ENCODE measurements around the gene ABI1. TPM values are rescaled to one million over a fixed set of nuclear protein-coding genes. Genes with fewer than 3 reads are reported as not detected.

ABI1 gene
- total and polyA plus RNA-seq, 4 donors = 10.7 to 18.3 (median 14.3) TPM

DNA sequence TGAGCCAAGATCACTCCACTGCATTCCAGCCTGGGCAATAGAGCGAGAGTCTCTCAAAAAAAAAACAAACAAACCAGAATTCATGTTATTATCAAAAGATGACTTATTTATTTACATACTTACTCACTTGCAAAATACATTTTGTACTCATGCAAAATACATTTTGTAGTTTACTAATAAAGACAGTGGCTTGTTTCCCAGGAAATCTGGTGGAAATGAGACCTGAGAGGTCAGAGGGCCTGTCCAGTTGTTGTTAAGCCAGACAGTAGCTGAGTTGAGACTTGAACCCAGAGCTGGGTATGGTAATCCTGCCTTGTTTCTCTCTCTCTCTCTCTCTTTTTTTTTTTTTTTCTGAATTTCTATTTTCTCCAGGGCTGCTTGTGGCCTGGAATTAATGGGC, 133.8 kb downstream of the ABI1 start:
- Histone ChIP-seq H3K27ac (ENCODE audit: low read depth in 1 of 2, low read length in 2 of 2) (no peak overlapping the region), H3K4me1 (ENCODE audit: control insufficient read depth in 4 of 4, insufficient read depth in 4 of 4, low read length in 3 of 4) (no peaks in the 10 kb centered on the region), H3K36me3 (ENCODE audit: control insufficient read depth in 4 of 4, insufficient read depth in 3 of 4, low read depth in 1 of 4, low read length in 3 of 4) (peaks cover 0 to 18% (median 10%) of the 10 kb centered on the region in 4 donors), H3K27me3 (ENCODE audit: control insufficient read depth in 4 of 4, insufficient read depth in 4 of 4, low read length in 3 of 4) (no peaks in the 10 kb centered on the region), H3K9me3 (ENCODE audit: control insufficient read depth in 4 of 4, low read length in 3 of 4) (no peaks in the 10 kb centered on the region), H3K9ac (ENCODE audit: low read depth in 1 of 2, low read length in 2 of 2) (no peak overlapping the region), H3K4me3 (ENCODE audit: low read depth in 1 of 3, low read length in 3 of 3) (no peak overlapping the region)
- WGBS = 98% methylated on average over 1 of the region's 1 CpG
- TF ChIP-seq, protein P1, sequence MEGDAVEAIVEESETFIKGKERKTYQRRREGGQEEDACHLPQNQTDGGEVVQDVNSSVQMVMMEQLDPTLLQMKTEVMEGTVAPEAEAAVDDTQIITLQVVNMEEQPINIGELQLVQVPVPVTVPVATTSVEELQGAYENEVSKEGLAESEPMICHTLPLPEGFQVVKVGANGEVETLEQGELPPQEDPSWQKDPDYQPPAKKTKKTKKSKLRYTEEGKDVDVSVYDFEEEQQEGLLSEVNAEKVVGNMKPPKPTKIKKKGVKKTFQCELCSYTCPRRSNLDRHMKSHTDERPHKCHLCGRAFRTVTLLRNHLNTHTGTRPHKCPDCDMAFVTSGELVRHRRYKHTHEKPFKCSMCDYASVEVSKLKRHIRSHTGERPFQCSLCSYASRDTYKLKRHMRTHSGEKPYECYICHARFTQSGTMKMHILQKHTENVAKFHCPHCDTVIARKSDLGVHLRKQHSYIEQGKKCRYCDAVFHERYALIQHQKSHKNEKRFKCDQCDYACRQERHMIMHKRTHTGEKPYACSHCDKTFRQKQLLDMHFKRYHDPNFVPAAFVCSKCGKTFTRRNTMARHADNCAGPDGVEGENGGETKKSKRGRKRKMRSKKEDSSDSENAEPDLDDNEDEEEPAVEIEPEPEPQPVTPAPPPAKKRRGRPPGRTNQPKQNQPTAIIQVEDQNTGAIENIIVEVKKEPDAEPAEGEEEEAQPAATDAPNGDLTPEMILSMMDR (IDR thresholded peaks at IDR 0.05; ENCODE audit: low read depth, low read length, missing input control) = no peak
- TF ChIP-seq FOXA1 (IDR thresholded peaks at IDR 0.05) = no peak
- TF ChIP-seq, protein P2, sequence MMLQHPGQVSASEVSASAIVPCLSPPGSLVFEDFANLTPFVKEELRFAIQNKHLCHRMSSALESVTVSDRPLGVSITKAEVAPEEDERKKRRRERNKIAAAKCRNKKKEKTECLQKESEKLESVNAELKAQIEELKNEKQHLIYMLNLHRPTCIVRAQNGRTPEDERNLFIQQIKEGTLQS (IDR thresholded peaks at IDR 0.05) = no peak
- TF ChIP-seq YY1 (IDR thresholded peaks at IDR 0.05) = no peak
- TF ChIP-seq HNF4G (IDR thresholded peaks at IDR 0.05) = no peak
- TF ChIP-seq SP1 (IDR thresholded peaks at IDR 0.05) = no peak
- no peak for TF ChIP-seq JUND (IDR thresholded peaks at IDR 0.05)
- no peak for TF ChIP-seq GABPA (IDR thresholded peaks at IDR 0.05 in 1 of 2, conservative IDR thresholded peaks at IDR 0.05 in 1 of 2)
- TF ChIP-seq, protein P3, sequence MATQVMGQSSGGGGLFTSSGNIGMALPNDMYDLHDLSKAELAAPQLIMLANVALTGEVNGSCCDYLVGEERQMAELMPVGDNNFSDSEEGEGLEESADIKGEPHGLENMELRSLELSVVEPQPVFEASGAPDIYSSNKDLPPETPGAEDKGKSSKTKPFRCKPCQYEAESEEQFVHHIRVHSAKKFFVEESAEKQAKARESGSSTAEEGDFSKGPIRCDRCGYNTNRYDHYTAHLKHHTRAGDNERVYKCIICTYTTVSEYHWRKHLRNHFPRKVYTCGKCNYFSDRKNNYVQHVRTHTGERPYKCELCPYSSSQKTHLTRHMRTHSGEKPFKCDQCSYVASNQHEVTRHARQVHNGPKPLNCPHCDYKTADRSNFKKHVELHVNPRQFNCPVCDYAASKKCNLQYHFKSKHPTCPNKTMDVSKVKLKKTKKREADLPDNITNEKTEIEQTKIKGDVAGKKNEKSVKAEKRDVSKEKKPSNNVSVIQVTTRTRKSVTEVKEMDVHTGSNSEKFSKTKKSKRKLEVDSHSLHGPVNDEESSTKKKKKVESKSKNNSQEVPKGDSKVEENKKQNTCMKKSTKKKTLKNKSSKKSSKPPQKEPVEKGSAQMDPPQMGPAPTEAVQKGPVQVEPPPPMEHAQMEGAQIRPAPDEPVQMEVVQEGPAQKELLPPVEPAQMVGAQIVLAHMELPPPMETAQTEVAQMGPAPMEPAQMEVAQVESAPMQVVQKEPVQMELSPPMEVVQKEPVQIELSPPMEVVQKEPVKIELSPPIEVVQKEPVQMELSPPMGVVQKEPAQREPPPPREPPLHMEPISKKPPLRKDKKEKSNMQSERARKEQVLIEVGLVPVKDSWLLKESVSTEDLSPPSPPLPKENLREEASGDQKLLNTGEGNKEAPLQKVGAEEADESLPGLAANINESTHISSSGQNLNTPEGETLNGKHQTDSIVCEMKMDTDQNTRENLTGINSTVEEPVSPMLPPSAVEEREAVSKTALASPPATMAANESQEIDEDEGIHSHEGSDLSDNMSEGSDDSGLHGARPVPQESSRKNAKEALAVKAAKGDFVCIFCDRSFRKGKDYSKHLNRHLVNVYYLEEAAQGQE (IDR thresholded peaks at IDR 0.05) = no peak
- TF ChIP-seq, protein P4, sequence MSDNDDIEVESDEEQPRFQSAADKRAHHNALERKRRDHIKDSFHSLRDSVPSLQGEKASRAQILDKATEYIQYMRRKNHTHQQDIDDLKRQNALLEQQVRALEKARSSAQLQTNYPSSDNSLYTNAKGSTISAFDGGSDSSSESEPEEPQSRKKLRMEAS (IDR thresholded peaks at IDR 0.05) = no peak
- TF ChIP-seq, protein P5, sequence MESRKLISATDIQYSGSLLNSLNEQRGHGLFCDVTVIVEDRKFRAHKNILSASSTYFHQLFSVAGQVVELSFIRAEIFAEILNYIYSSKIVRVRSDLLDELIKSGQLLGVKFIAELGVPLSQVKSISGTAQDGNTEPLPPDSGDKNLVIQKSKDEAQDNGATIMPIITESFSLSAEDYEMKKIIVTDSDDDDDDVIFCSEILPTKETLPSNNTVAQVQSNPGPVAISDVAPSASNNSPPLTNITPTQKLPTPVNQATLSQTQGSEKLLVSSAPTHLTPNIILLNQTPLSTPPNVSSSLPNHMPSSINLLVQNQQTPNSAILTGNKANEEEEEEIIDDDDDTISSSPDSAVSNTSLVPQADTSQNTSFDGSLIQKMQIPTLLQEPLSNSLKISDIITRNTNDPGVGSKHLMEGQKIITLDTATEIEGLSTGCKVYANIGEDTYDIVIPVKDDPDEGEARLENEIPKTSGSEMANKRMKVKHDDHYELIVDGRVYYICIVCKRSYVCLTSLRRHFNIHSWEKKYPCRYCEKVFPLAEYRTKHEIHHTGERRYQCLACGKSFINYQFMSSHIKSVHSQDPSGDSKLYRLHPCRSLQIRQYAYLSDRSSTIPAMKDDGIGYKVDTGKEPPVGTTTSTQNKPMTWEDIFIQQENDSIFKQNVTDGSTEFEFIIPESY (IDR thresholded peaks at IDR 0.05) = no peak
- no peak for TF ChIP-seq HNF4A (conservative IDR thresholded peaks at IDR 0.05)
- TF ChIP-seq NR2F2 (IDR thresholded peaks at IDR 0.05) = no peak
- DNase-seq (ENCODE audit: low spot score) = no peak

DNA sequence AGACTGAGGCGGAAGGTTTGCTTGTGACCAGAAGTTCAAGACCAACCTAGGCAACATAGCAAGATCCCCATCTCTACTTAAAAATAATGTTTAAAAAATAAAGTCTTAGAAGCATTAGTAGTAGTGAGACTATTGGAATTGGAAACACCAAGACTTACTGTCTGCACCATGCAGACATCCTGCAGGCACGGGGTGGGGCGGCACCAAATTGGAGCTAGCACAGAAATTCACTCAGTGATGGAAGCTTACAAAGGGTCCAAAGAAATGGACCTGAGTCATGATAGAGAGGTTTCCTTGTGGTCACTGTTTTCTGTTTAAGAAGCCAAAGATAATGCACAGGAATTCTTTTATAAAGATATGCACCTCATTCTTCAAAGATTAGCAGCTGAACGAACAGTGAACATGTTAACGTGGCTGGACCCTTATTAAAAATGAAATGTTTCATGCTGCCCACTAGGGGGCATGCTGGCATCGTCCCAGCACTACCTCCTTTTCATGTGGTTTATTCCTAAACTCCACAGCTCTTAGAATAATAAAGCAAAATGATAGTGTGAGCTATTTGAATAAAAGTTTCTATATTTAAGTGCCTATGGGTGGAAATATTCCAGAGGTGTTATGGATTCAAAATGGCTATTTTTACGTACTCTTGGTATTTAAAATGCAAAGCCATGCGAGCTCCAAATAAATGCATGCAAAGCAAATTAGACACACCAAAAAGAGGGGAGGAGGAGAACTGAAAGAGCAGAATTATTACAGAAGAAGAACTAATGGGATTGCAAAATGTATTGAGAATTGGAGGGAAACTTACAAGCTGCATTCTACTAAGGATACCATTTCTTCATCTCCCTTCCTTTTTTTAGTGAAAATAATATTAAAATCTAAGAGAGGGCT, 134.7 kb downstream of the ABI1 start:
- Histone ChIP-seq H3K27me3 (ENCODE audit: control insufficient read depth in 4 of 4, insufficient read depth in 4 of 4, low read length in 3 of 4) (no peaks in the 10 kb centered on the region), H3K4me1 (ENCODE audit: control insufficient read depth in 4 of 4, insufficient read depth in 4 of 4, low read length in 3 of 4) (no peaks in the 10 kb centered on the region), H3K9ac (ENCODE audit: low read depth in 1 of 2, low read length in 2 of 2) (no peak overlapping the region), H3K27ac (ENCODE audit: low read depth in 1 of 2, low read length in 2 of 2) (no peak overlapping the region), H3K4me3 (ENCODE audit: low read depth in 1 of 3, low read length in 3 of 3) (no peak overlapping the region), H3K36me3 (ENCODE audit: control insufficient read depth in 4 of 4, insufficient read depth in 3 of 4, low read depth in 1 of 4, low read length in 3 of 4) (peaks cover 0 to 18% (median 10%) of the 10 kb centered on the region in 4 donors), H3K9me3 (ENCODE audit: control insufficient read depth in 4 of 4, low read length in 3 of 4) (no peaks in the 10 kb centered on the region)
- DNase-seq (ENCODE audit: low spot score) = peak; percentile 64
- 60% methylated on average over 8 of the region's 8 CpGs for WGBS
- TF ChIP-seq FOXA2 (IDR thresholded peaks at IDR 0.05) (no peak), GABPA (IDR thresholded peaks at IDR 0.05 in 1 of 2, conservative IDR thresholded peaks at IDR 0.05 in 1 of 2) (no peak), HNF4G (IDR thresholded peaks at IDR 0.05) (no peak), NR2F2 (IDR thresholded peaks at IDR 0.05) (no peak), TAF1 (conservative IDR thresholded peaks at IDR 0.05) (no peak), HNF4A (conservative IDR thresholded peaks at IDR 0.05) (no peak), JUND (IDR thresholded peaks at IDR 0.05) (no peak), FOXA1 (IDR thresholded peaks at IDR 0.05) (no peak), RAD21 (IDR thresholded peaks at IDR 0.05) (peak; percentile 95 to 96)
- TF ChIP-seq, protein P4 (IDR thresholded peaks at IDR 0.05) = no peak
- TF ChIP-seq, protein P1 (IDR thresholded peaks at IDR 0.05; ENCODE audit: low read depth, low read length, missing input control) = peak; percentile 73

Measured in liver (tissue), 9 donors.